ENCODE data around the gene SMC5.

GRCh38 chr9:70389621-70390266, 131.0 kb downstream of the SMC5 start:
- TF ChIP-seq EP300 (IDR thresholded peaks at IDR 0.05; ENCODE audit: borderline replicate concordance) (no peak), USF1 (IDR thresholded peaks at IDR 0.05) (no peak), TAF1 (IDR thresholded peaks at IDR 0.05; ENCODE audit: low read depth) (no peak), FOXM1 (IDR thresholded peaks at IDR 0.05; ENCODE audit: borderline replicate concordance, low read depth) (no peak), REST (IDR thresholded peaks at IDR 0.05; ENCODE audit: low read depth) (peak; percentile 86), TEAD4 (IDR thresholded peaks at IDR 0.05) (no peak), EGR1 (IDR thresholded peaks at IDR 0.05) (no peak), YY1 (IDR thresholded peaks at IDR 0.05; ENCODE audit: low read depth) (no peak), MAX (IDR thresholded peaks at IDR 0.05) (no peak), CREB1 (IDR thresholded peaks at IDR 0.05; ENCODE audit: low read depth) (no peak), CEBPB (IDR thresholded peaks at IDR 0.05) (no peak), RAD21 (IDR thresholded peaks at IDR 0.05; ENCODE audit: low read depth) (no peak), NFIC (IDR thresholded peaks at IDR 0.05) (no peak)

Measured in Ishikawa (cell line).